ENCODE data around the gene ADAMTS16.

The ADAMTS16 gene

DNA sequence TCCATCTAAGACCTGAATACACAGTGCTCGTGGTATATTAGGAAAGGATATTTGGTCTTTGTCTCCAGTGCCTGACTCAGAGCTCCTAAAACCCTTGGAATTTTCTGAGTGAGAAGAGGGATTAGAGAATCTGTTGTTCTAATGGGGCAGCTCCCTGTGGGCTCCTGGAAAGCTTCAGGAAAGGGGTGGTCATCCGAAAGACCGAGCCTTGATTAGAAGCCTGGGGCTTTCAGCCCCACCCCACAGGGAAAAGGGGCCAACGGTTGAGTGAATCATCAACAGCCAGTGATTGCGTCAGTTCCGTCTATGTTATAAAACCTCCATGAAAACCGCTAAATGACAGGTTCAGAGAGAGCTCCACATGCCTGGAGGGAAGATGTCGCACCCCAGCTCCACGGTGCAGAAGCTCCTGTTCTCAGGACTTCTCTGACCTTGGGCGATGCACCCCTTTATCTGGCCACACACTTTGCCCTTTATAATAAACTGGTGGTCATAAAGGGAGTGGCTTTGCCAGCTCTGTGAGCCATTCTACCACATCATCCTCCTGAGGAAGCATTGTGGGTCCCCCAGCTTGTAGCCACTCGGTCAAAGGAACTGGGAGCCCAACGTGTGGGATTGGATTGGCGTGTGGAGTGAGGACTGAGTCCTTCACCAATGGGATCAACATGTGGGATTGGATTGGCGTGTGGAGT is 211.3 kb downstream of the ADAMTS16 start:
- no peak for DNase-seq

DNA sequence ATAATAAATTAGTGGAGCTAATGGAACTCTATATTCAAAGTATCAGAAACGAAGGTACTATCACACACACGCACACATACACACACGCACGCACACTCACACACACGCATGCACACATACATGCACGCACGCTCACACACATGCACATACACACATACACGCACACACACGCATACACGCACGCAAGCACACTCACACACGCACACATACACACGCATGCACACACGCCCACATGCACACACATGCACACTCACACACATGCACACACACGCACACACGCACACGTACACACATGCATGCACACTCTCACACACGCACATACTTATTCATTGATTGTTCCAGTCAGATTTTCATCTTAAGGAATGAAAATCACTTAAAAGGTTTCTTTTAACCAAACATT is 212.5 kb downstream of the ADAMTS16 start:
- no peak for DNase-seq

DNA sequence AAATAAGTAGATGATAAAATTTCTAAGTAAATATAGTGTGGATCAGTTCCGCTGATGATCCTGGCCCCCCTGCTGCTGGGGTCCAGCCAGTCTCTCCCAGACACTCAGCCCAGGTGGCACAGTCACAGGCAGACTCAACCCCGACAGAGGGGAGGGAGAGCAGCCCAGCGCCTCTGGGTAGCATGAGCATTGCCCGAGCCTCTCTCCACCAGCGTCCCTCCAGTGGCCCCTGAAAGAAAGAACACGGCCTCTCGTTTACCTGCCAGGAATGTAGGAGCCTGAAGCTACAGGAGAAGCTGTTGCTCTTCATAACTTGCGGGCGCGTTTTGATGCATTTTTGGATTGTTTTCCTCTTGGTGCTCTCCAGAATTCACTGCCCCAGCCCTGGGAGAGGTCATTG is 213.6 kb downstream of the ADAMTS16 start:
- no peak for DNase-seq

DNA sequence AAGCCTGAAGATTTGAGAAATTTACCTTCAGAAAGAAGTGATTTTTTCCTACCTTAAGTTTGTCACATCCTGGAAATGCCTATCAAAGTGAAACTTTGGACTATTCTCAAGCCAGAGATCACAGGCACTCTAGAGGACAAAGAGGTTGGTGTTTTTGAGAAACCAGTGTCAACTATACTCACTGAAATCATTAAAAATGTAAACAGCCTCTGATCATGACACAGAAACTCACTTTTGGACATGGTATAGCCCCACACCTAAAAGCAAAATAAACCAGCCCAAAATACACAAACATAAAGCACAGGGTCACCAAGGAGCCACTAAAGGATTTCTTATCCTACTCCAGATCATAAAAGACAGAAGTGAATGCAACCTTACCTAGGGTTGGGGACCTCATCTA is 216.6 kb downstream of the ADAMTS16 start:
- DNase-seq, result no peak

- no peak for DNase-seq
Measured at GRCh38 chr5:5359618-5360017, 219.5 kb downstream of the ADAMTS16 start.

DNA sequence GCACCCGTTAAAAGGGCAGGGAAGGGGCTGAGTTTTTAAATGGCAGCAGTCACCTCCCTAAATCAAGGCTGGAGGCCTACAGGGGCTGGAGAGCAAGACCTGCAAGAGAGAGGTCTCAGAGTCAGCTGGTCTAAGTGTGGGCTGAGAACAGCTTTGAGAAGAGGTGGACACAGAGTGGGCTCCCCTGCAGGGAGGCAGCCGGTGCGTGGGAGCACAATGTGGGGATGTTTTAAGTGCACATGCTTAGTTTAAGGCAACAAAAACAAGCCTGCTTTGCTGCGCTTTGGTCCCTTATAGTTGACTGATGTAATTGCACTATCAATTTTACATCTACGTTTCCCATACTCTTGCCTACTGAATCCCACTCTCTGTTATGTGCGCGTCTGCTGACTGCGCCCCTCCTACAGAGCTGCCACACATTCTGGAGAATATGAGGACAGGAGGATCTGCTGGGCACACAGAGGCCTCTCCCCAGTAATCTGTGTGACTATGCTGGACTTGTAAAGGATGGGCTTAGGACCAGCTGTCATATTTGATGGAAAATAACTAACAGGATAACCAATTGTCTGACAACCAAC is 220.3 kb downstream of the ADAMTS16 start:
- no peak for DNase-seq

GRCh38 chr5:5360941-5361520 is 220.9 kb downstream of the ADAMTS16 start:
- DNase-seq, result no peak

GRCh38 chr5:5363045-5363444 is 222.9 kb downstream of the ADAMTS16 start:
- no peak for DNase-seq

- DNase-seq, result no peak
Measured at GRCh38 chr5:5364932-5365331, 224.8 kb downstream of the ADAMTS16 start.

DNA sequence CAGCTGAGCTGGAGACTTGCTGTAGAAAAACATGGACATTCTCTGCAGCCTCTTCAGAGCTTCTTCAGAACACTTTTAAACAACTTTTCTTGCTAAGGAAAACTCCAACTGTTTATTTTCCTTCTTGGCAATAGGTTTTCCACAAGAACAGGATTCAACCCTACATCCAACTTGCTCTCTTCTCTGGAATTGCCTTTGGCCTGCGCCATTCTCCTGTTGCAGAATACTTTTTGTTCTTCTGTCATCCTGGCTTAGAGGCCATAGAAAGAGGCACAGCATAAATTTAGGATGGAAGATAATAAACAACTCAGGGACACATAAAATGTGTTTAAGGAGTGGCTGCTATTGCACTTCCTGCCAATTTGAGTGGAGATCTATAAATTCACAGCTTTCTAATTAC is 227.6 kb downstream of the ADAMTS16 start:
- DNase-seq, result no peak

GRCh38 chr5:5369051-5369605 is 229.0 kb downstream of the ADAMTS16 start:
- no peak for DNase-seq
